ENCODE measurements around the gene LAIR2.

Gene LAIR2

GRCh38 chr19:54535601-54536000 is 33.0 kb downstream of the LAIR2 start:
- peak in 1 of 14 donors; percentile 26 for DNase-seq

- DNase-seq = no peak
These were observed 34.3 kb downstream of the LAIR2 start for GRCh38 chr19:54536956-54537355.

- DNase-seq = no peak
These were observed 39.1 kb downstream of the LAIR2 start for GRCh38 chr19:54541712-54542111.

- no peak for DNase-seq
These were observed 46.2 kb downstream of the LAIR2 start for GRCh38 chr19:54548806-54549205.

- DNase-seq = no peak
These were observed 46.6 kb downstream of the LAIR2 start for GRCh38 chr19:54549224-54549623.

GRCh38 chr19:54551293-54551692 is 48.7 kb downstream of the LAIR2 start:
- DNase-seq = no peak

- DNase-seq = peak in 7 of 14 donors; percentile 2 to 40 (median 14)
These were observed 49.6 kb downstream of the LAIR2 start for GRCh38 chr19:54551950-54552912.

- DNase-seq = no peak
These were observed 50.3 kb downstream of the LAIR2 start for GRCh38 chr19:54552913-54553310.

GRCh38 chr19:54554006-54554405 is 51.4 kb downstream of the LAIR2 start:
- no peak for DNase-seq

- DNase-seq = no peak
These were observed 52.3 kb downstream of the LAIR2 start for GRCh38 chr19:54554896-54555295.

GRCh38 chr19:54556194-54556593 is 53.6 kb downstream of the LAIR2 start:
- no peak for DNase-seq

GRCh38 chr19:54558339-54558738 is 55.7 kb downstream of the LAIR2 start:
- no peak for DNase-seq
